Lower lobe of right lung (tissue), 2 donors: ENCODE data around the gene ARID1B. TPM values are rescaled to one million over a fixed set of nuclear protein-coding genes. Genes with fewer than 3 reads are reported as not detected.

Experiments used
- ATAC-seq, 2 donors: fragments of 200-7000 bp; cut with Tn5 transposase; one replicate each; pipeline ENCODE4 v1.9.1; 2020 to 2022; ENCODE audit warnings: mild to moderate bottlenecking in 2 of 2, moderate library complexity in 2 of 2
- DNase-seq: peaks from one replicate; pipeline ENCODE4 v3.0.0-alpha.2; 2020
- H3K27ac ChIP-seq: fragments of 200-600 bp; one replicate; pipeline ENCODE4 v1.8.0; 2022
- H3K27me3 ChIP-seq: fragments of 200-600 bp; one replicate; pipeline ENCODE4 v1.8.0; 2022; ENCODE audit warnings: low read depth
- H3K36me3 ChIP-seq: fragments of 200-600 bp; one replicate; pipeline ENCODE4 v1.8.0; 2022; ENCODE audit warnings: mild to moderate bottlenecking
- H3K4me1 ChIP-seq: fragments of 200-600 bp; one replicate; pipeline ENCODE4 v1.8.0; 2022
- H3K4me3 ChIP-seq: fragments of 200-600 bp; one replicate; pipeline ENCODE4 v1.8.0; 2022; ENCODE audit warnings: mild to moderate bottlenecking
- H3K9me3 ChIP-seq: fragments of 200-600 bp; one replicate; pipeline ENCODE4 v1.8.0; 2022
- intact Hi-C: fragments of 100-400 bp; cut with DNase I; formaldehyde crosslinking; loops from one replicate; pipeline ENCODE4 v1.11.0; 2022
- microRNA-seq: library from miRNA; unstranded; fragments of <30 nt; microRNA quantifications from one replicate; pipeline ENCODE4 v1.2.0, GENCODE V29; 2020; ENCODE audit warnings: borderline number of aligned reads
- total RNA-seq: library from RNA; stranded (reverse); fragmentation: NEBNext Ultra II Directional; extraction: Animal tissue kit (Norgen Biotek cat#: 25700); gene quantifications from one replicate; pipeline ENCODE4 v1.2.1, GENCODE V29; 2021
- TF ChIP-seq, protein P1 (sequence below): fragments of 200-600 bp; IDR thresholded peaks from one replicate; pipeline ENCODE4 v1.8.0; 2022; ENCODE audit warnings: antibody characterized with exemption, mild to moderate bottlenecking
- donor health status: DM: no; HTN: yes; CAD: no; lungs with severe emphysema.

ARID1B gene
- total RNA-seq, 1 donor from 2014 or later, result 95.5 TPM

GRCh38 chr6:157255079-157255478 lies 477.9 kb downstream of the ARID1B start:
- peak; percentile 14 to 56 for ATAC-seq
- Histone ChIP-seq H3K4me3 (no peak overlapping the region), H3K27me3 (no peaks in the 10 kb centered on the region), H3K27ac (no peak overlapping the region), H3K4me1 (no peaks in the 10 kb centered on the region), H3K36me3 (no peaks in the 10 kb centered on the region), H3K9me3 (no peaks in the 10 kb centered on the region)
- intact Hi-C loops, result no loop called here
- no peak for DNase-seq
- TF ChIP-seq, protein P1, sequence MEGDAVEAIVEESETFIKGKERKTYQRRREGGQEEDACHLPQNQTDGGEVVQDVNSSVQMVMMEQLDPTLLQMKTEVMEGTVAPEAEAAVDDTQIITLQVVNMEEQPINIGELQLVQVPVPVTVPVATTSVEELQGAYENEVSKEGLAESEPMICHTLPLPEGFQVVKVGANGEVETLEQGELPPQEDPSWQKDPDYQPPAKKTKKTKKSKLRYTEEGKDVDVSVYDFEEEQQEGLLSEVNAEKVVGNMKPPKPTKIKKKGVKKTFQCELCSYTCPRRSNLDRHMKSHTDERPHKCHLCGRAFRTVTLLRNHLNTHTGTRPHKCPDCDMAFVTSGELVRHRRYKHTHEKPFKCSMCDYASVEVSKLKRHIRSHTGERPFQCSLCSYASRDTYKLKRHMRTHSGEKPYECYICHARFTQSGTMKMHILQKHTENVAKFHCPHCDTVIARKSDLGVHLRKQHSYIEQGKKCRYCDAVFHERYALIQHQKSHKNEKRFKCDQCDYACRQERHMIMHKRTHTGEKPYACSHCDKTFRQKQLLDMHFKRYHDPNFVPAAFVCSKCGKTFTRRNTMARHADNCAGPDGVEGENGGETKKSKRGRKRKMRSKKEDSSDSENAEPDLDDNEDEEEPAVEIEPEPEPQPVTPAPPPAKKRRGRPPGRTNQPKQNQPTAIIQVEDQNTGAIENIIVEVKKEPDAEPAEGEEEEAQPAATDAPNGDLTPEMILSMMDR, result no peak

DNA sequence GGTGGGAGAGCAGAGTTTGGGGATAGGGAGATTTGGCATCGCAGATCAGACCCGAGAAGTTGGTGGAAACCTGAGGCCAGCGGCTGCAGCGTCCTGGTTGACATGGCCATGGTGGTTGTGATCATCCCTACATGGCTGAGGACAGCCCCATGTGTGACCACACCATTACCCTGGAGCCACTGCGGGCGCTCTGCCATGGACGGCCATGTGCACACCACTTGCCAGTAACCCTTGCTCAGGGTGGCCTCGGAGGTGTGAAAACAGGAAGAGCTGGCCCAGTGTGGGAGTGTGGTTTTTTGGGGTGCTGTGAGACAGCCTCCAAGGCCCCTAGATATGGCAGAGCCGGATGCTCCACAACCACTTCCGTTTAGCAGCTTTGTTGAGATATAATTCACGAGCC lies 481.7 kb downstream of the ARID1B start:
- peak in 1 of 2 donors; percentile 30 for ATAC-seq
- TF ChIP-seq, protein P1, result no peak
- DNase-seq, result no peak
- H3K9me3 ChIP-seq, result no peaks in the 10 kb centered on the region
- H3K4me3 ChIP-seq, result no peak overlapping the region
- no peaks in the 10 kb centered on the region for H3K4me1 ChIP-seq
- intact Hi-C loops, result no loop called here
- H3K27ac ChIP-seq, result no peak overlapping the region
- no peaks in the 10 kb centered on the region for H3K27me3 ChIP-seq
- H3K36me3 ChIP-seq, result no peaks in the 10 kb centered on the region

DNA sequence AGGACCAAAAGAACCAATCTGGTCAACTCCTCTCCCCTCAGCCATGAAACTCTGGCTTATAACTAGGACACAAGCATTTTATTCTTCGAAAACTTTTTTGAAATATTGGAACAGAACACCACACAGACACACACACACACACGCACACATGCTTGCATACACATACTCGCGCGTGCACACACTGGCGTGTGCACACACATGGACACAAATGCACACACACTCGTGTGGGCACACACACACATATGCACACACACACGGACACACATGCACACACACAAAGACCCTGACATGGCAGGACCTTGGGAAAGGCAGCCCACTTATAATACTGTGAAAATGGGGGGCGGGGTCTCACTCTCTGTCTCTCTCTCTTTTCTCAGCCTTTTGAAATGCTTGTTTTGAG lies 482.3 kb downstream of the ARID1B start:
- Histone ChIP-seq H3K4me3 (no peak overlapping the region), H3K9me3 (no peaks in the 10 kb centered on the region), H3K27me3 (no peaks in the 10 kb centered on the region), H3K27ac (no peak overlapping the region), H3K4me1 (no peaks in the 10 kb centered on the region), H3K36me3 (no peaks in the 10 kb centered on the region)
- DNase-seq (no peak), ATAC-seq (no peak)
- TF ChIP-seq, protein P1, result no peak
- intact Hi-C loops, result no loop called here

Small RNA genes within 50 kb of the gene (microRNA-seq; reads per million reads assigned to microRNA genes)
- gene MIR4466, result not detected
